ENCODE data around the gene SCAF4.
"Not testable (repeated sequence)": the region's sequence is repeated elsewhere in the genome, so short reads cannot be mapped to it uniquely, and the experiment has no call there.

SCAF4 gene

GRCh38 chr21:31631881-31632280, 100.0 kb downstream of the SCAF4 start:
- not testable (repeated sequence) for H3K36me3 ChIP-seq (ENCODE audit: control insufficient read depth, insufficient read depth, low read length); H3K27ac ChIP-seq (ENCODE audit: insufficient read depth, low read length, poor library complexity, severe bottlenecking); H3K27me3 ChIP-seq (replicated peaks; ENCODE audit: control insufficient read depth, insufficient read depth, low read length, poor library complexity, severe bottlenecking); H3K4me1 ChIP-seq (ENCODE audit: control insufficient read depth, insufficient read depth, low read length, poor library complexity, severe bottlenecking); H3K9me3 ChIP-seq (ENCODE audit: control insufficient read depth, low read length); DNase-seq; H3K4me3 ChIP-seq (ENCODE audit: insufficient read depth, low read depth, low read length, poor library complexity, severe bottlenecking)

- DNase-seq: no peak
- Histone ChIP-seq H3K4me1 (ENCODE audit: control insufficient read depth, insufficient read depth, low read length, poor library complexity, severe bottlenecking) (no peaks in the 10 kb centered on the region), H3K9me3 (ENCODE audit: control insufficient read depth, low read length) (no peaks in the 10 kb centered on the region), H3K4me3 (ENCODE audit: insufficient read depth, low read depth, low read length, poor library complexity, severe bottlenecking) (no peak overlapping the region), H3K27ac (ENCODE audit: insufficient read depth, low read length, poor library complexity, severe bottlenecking) (no peak overlapping the region), H3K36me3 (ENCODE audit: control insufficient read depth, insufficient read depth, low read length) (no peaks in the 10 kb centered on the region), H3K27me3 (replicated peaks; ENCODE audit: control insufficient read depth, insufficient read depth, low read length, poor library complexity, severe bottlenecking) (no peaks in the 10 kb centered on the region)
Observed at GRCh38 chr21:31629972-31630711, 101.8 kb downstream of the SCAF4 start.

- Histone ChIP-seq H3K4me3 (ENCODE audit: insufficient read depth, low read depth, low read length, poor library complexity, severe bottlenecking) (no peak overlapping the region), H3K27ac (ENCODE audit: insufficient read depth, low read length, poor library complexity, severe bottlenecking) (no peak overlapping the region)
Observed at GRCh38 chr21:31624961-31625491, 106.9 kb downstream of the SCAF4 start.

GRCh38 chr21:31624181-31624580, 107.7 kb downstream of the SCAF4 start:
- Histone ChIP-seq H3K4me3 (ENCODE audit: insufficient read depth, low read depth, low read length, poor library complexity, severe bottlenecking) (no peak overlapping the region), H3K36me3 (ENCODE audit: control insufficient read depth, insufficient read depth, low read length) (no peaks in the 10 kb centered on the region), H3K9me3 (ENCODE audit: control insufficient read depth, low read length) (no peaks in the 10 kb centered on the region), H3K4me1 (ENCODE audit: control insufficient read depth, insufficient read depth, low read length, poor library complexity, severe bottlenecking) (no peaks in the 10 kb centered on the region), H3K27ac (ENCODE audit: insufficient read depth, low read length, poor library complexity, severe bottlenecking) (no peak overlapping the region), H3K27me3 (replicated peaks; ENCODE audit: control insufficient read depth, insufficient read depth, low read length, poor library complexity, severe bottlenecking) (no peaks in the 10 kb centered on the region)
- DNase-seq: no peak

More at GRCh38 chr21:31624961-31625491, 106.9 kb downstream of the SCAF4 start:
- no peaks in the 10 kb centered on the region for H3K36me3 ChIP-seq (ENCODE audit: control insufficient read depth, insufficient read depth, low read length)
- no peaks in the 10 kb centered on the region for H3K4me1 ChIP-seq (ENCODE audit: control insufficient read depth, insufficient read depth, low read length, poor library complexity, severe bottlenecking)
- no peaks in the 10 kb centered on the region for H3K27me3 ChIP-seq (replicated peaks; ENCODE audit: control insufficient read depth, insufficient read depth, low read length, poor library complexity, severe bottlenecking)
- no peak for DNase-seq
- H3K9me3 ChIP-seq (ENCODE audit: control insufficient read depth, low read length): no peaks in the 10 kb centered on the region

- H3K4me1 ChIP-seq (ENCODE audit: control insufficient read depth, insufficient read depth, low read length, poor library complexity, severe bottlenecking): no peaks in the 10 kb centered on the region
- DNase-seq: no peak
- H3K27me3 ChIP-seq (replicated peaks; ENCODE audit: control insufficient read depth, insufficient read depth, low read length, poor library complexity, severe bottlenecking): no peaks in the 10 kb centered on the region
- no peaks in the 10 kb centered on the region for H3K36me3 ChIP-seq (ENCODE audit: control insufficient read depth, insufficient read depth, low read length)
- no peaks in the 10 kb centered on the region for H3K9me3 ChIP-seq (ENCODE audit: control insufficient read depth, low read length)
- no peak overlapping the region for H3K27ac ChIP-seq (ENCODE audit: insufficient read depth, low read length, poor library complexity, severe bottlenecking)
- H3K4me3 ChIP-seq (ENCODE audit: insufficient read depth, low read depth, low read length, poor library complexity, severe bottlenecking): no peak overlapping the region
Observed at GRCh38 chr21:31623664-31624063, 108.3 kb downstream of the SCAF4 start.

- Histone ChIP-seq H3K27me3 (replicated peaks; ENCODE audit: control insufficient read depth, insufficient read depth, low read length, poor library complexity, severe bottlenecking) (no peaks in the 10 kb centered on the region), H3K4me1 (ENCODE audit: control insufficient read depth, insufficient read depth, low read length, poor library complexity, severe bottlenecking) (no peaks in the 10 kb centered on the region), H3K9me3 (ENCODE audit: control insufficient read depth, low read length) (no peaks in the 10 kb centered on the region), H3K27ac (ENCODE audit: insufficient read depth, low read length, poor library complexity, severe bottlenecking) (no peak overlapping the region), H3K4me3 (ENCODE audit: insufficient read depth, low read depth, low read length, poor library complexity, severe bottlenecking) (no peak overlapping the region), H3K36me3 (ENCODE audit: control insufficient read depth, insufficient read depth, low read length) (no peaks in the 10 kb centered on the region)
- no peak for DNase-seq
Observed at GRCh38 chr21:31622397-31622796, 109.5 kb downstream of the SCAF4 start.
